Hepatocyte (in vitro differentiated cells): ENCODE data around the gene HRH1. TPM values are rescaled to one million over a fixed set of nuclear protein-coding genes. Genes with fewer than 3 reads are reported as not detected.
"Not testable (repeated sequence)": the region's sequence is repeated elsewhere in the genome, so short reads cannot be mapped to it uniquely, and the experiment has no call there.

Experiments used
- DNase-seq: peaks from one replicate; pipeline ENCODE4 v3.0.0-alpha.2; 2016; ENCODE audit warnings: low spot score
- H2AFZ ChIP-seq: fragments of 200-600 bp; sonication (generic); 2 replicates; pipeline ENCODE4 v1.6.0; 2016; ENCODE audit warnings: antibody characterized with exemption, mild to moderate bottlenecking
- H3K27ac ChIP-seq: fragments of 200-600 bp; sonication (generic); 2 replicates; pipeline ENCODE4 v1.5.1; 2016; ENCODE audit warnings: mild to moderate bottlenecking
- H3K27me3 ChIP-seq: fragments of 200-600 bp; sonication (generic); 2 replicates; pipeline ENCODE4 v1.6.1; 2016
- H3K36me3 ChIP-seq: fragments of 200-600 bp; sonication (generic); replicated peaks from 2 replicates; pipeline ENCODE4 v1.5.1; 2016; ENCODE audit warnings: low read depth; ENCODE audit not compliant: insufficient read depth
- H3K4me1 ChIP-seq: fragments of 200-600 bp; sonication (generic); 2 replicates; pipeline ENCODE4 v1.5.1; 2016; ENCODE audit warnings: mild to moderate bottlenecking, moderate library complexity; ENCODE audit not compliant: insufficient read depth
- H3K4me2 ChIP-seq: fragments of 200-600 bp; sonication (generic); 2 replicates; pipeline ENCODE4 v1.6.0; 2016
- H3K4me3 ChIP-seq: fragments of 200-600 bp; sonication (generic); 2 replicates; pipeline ENCODE4 v1.5.1; 2016; ENCODE audit warnings: mild to moderate bottlenecking
- H3K79me2 ChIP-seq: fragments of 200-600 bp; sonication (generic); 2 replicates; pipeline ENCODE4 v1.6.0; 2017; ENCODE audit warnings: mild to moderate bottlenecking
- H3K9me2 ChIP-seq: fragments of 200-600 bp; sonication (generic); replicated peaks from 2 replicates; pipeline ENCODE4 v1.6.0; 2017; ENCODE audit warnings: mild to moderate bottlenecking; ENCODE audit not compliant: insufficient read depth
- H3K9me3 ChIP-seq: fragments of 200-600 bp; sonication (generic); 2 replicates; pipeline ENCODE4 v1.5.1; 2016; ENCODE audit warnings: low read depth, mild to moderate bottlenecking
- H4K20me1 ChIP-seq: fragments of 200-600 bp; sonication (generic); 2 replicates; pipeline ENCODE4 v1.6.0; 2016; ENCODE audit warnings: mild to moderate bottlenecking; ENCODE audit not compliant: insufficient read depth, poor library complexity, severe bottlenecking
- EZH2 ChIP-seq: fragments of 200-600 bp; sonication (generic); IDR thresholded peaks from 2 replicates; pipeline ENCODE4 v1.6.1; 2016; ENCODE audit warnings: antibody characterized with exemption, mild to moderate bottlenecking, borderline replicate concordance
- EZH2phosphoT487 ChIP-seq: fragments of 200-600 bp; sonication (generic); IDR thresholded peaks from one replicate; pipeline ENCODE4 v1.6.1; 2018; ENCODE audit warnings: antibody characterized with exemption, mild to moderate bottlenecking, low read depth, moderate library complexity; ENCODE audit not compliant: unreplicated experiment, severe bottlenecking
- WGBS: methylation state at CpG from one replicate; pipeline ENCODE4 v1.1.6; 2016; ENCODE audit warnings: low lambda C conversion rate; ENCODE audit errors: missing lambda C conversion rate; 5-methylcytosine and 5-hydroxymethylcytosine counted together
- polyA plus RNA-seq: library from polyadenylated mRNA; unstranded; fragments of >200 nt; fragmentation: Nextera tagmentation; extraction: Ambion mirVana; gene quantifications from 2 replicates; pipeline ENCODE4 v1.2.1, GENCODE V29; 2016
- total RNA-seq: library from RNA; depleted of rRNA; stranded (reverse); fragments of >200 nt; gene quantifications from 2 replicates; pipeline ENCODE4 v1.2.3, GENCODE V29; 2014
- TF ChIP-seq, protein P1 (sequence below): fragments of 200-600 bp; sonication (generic); IDR thresholded peaks from 2 replicates; pipeline ENCODE4 v1.5.1; 2016; ENCODE audit warnings: antibody characterized with exemption, mild to moderate bottlenecking; ENCODE audit not compliant: poor library complexity

Gene HRH1
- total and polyA plus RNA-seq, 2 experiments from 2014 or later = 3.3 to 5.1 TPM

GRCh38 chr3:11254876-11255275, 100.6 kb downstream of the HRH1 start:
- H3K4me3 ChIP-seq = no peak overlapping the region
- DNase-seq = no peak
- H3K9me2 ChIP-seq = no peaks in the 10 kb centered on the region
- H3K27ac ChIP-seq = no peak overlapping the region
- TF ChIP-seq EZH2phosphoT487 = no peak
- TF ChIP-seq EZH2 = no peak
- TF ChIP-seq, protein P1, sequence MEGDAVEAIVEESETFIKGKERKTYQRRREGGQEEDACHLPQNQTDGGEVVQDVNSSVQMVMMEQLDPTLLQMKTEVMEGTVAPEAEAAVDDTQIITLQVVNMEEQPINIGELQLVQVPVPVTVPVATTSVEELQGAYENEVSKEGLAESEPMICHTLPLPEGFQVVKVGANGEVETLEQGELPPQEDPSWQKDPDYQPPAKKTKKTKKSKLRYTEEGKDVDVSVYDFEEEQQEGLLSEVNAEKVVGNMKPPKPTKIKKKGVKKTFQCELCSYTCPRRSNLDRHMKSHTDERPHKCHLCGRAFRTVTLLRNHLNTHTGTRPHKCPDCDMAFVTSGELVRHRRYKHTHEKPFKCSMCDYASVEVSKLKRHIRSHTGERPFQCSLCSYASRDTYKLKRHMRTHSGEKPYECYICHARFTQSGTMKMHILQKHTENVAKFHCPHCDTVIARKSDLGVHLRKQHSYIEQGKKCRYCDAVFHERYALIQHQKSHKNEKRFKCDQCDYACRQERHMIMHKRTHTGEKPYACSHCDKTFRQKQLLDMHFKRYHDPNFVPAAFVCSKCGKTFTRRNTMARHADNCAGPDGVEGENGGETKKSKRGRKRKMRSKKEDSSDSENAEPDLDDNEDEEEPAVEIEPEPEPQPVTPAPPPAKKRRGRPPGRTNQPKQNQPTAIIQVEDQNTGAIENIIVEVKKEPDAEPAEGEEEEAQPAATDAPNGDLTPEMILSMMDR = no peak
- H3K79me2 ChIP-seq = no peaks in the 10 kb centered on the region
- WGBS = 77% methylated on average over 6 of the region's 6 CpGs
- no peak overlapping the region for H3K4me2 ChIP-seq
- H3K4me1 ChIP-seq = no peaks in the 10 kb centered on the region
- H2AFZ ChIP-seq = no peak overlapping the region
- H3K36me3 ChIP-seq = no peaks in the 10 kb centered on the region
- H3K9me3 ChIP-seq = no peaks in the 10 kb centered on the region
- no peaks in the 10 kb centered on the region for H3K27me3 ChIP-seq
- no peaks in the 10 kb centered on the region for H4K20me1 ChIP-seq

DNA sequence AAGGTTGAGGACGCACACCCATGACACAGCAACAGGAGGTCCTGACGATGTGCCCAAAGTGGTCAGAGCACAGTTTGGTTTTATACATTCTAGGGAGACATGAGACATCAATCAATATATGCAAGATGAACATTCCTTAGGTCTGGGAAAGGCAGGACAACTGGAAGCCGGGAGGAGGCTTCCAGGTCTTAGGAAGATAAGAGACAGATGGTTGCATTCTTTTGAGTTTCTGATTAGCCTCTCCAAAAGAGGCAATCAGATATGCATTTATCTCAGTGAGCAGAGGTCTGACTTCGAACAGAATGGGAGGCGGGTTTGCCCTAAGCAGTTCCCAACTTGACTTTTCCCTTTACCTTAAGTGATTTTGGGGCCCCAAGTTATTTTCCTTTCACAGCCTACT, 101.2 kb downstream of the HRH1 start:
- not testable (repeated sequence) for H3K9me2 ChIP-seq, DNase-seq, H3K4me3 ChIP-seq, H3K9me3 ChIP-seq, H4K20me1 ChIP-seq, H3K27me3 ChIP-seq, H3K4me2 ChIP-seq, H3K79me2 ChIP-seq, H2AFZ ChIP-seq, H3K27ac ChIP-seq, H3K36me3 ChIP-seq, H3K4me1 ChIP-seq
- 45% methylated on average over 5 of the region's 5 CpGs for WGBS

GRCh38 chr3:11258958-11259357, 104.7 kb downstream of the HRH1 start:
- H3K9me3 ChIP-seq = no peaks in the 10 kb centered on the region
- no peak overlapping the region for H3K27ac ChIP-seq
- no peak for TF ChIP-seq EZH2
- TF ChIP-seq, protein P1 = no peak
- no peaks in the 10 kb centered on the region for H3K27me3 ChIP-seq
- no peak overlapping the region for H2AFZ ChIP-seq
- H3K36me3 ChIP-seq = no peaks in the 10 kb centered on the region
- no peaks in the 10 kb centered on the region for H3K4me1 ChIP-seq
- H3K4me3 ChIP-seq = no peak overlapping the region
- WGBS = 95% methylated on average over 11 of the region's 11 CpGs
- H3K79me2 ChIP-seq = no peaks in the 10 kb centered on the region
- no peaks in the 10 kb centered on the region for H3K9me2 ChIP-seq
- H4K20me1 ChIP-seq = no peaks in the 10 kb centered on the region
- H3K4me2 ChIP-seq = no peak overlapping the region
- DNase-seq = no peak

GRCh38 chr3:11260460-11260859, 106.2 kb downstream of the HRH1 start:
- H3K4me2 ChIP-seq = no peak overlapping the region
- H2AFZ ChIP-seq = no peak overlapping the region
- WGBS = 87% methylated on average over 3 of the region's 3 CpGs
- H3K9me2 ChIP-seq = no peaks in the 10 kb centered on the region
- H3K9me3 ChIP-seq = no peaks in the 10 kb centered on the region
- no peaks in the 10 kb centered on the region for H4K20me1 ChIP-seq
- no peaks in the 10 kb centered on the region for H3K79me2 ChIP-seq
- no peaks in the 10 kb centered on the region for H3K36me3 ChIP-seq
- no peaks in the 10 kb centered on the region for H3K27me3 ChIP-seq
- no peak overlapping the region for H3K27ac ChIP-seq
- no peaks in the 10 kb centered on the region for H3K4me1 ChIP-seq
- no peak for DNase-seq
- TF ChIP-seq, protein P1 = no peak
- TF ChIP-seq EZH2 (no peak), EZH2phosphoT487 (no peak)
- no peak overlapping the region for H3K4me3 ChIP-seq
